Lower lobe of right lung (tissue), 2 donors: ENCODE results near the gene VPS50. TPM values are rescaled to one million over a fixed set of nuclear protein-coding genes. Genes with fewer than 3 reads are reported as not detected.
"Not testable (repeated sequence)": the region's sequence is repeated elsewhere in the genome, so short reads cannot be mapped to it uniquely, and the experiment has no call there.

Experiments used
- ATAC-seq, 2 donors: fragments of 200-7000 bp; cut with Tn5 transposase; one replicate each; pipeline ENCODE4 v1.9.1; 2020 to 2022; ENCODE audit warnings: mild to moderate bottlenecking in 2 of 2, moderate library complexity in 2 of 2
- DNase-seq: peaks from one replicate; pipeline ENCODE4 v3.0.0-alpha.2; 2020
- H3K27ac ChIP-seq: fragments of 200-600 bp; one replicate; pipeline ENCODE4 v1.8.0; 2022
- H3K27me3 ChIP-seq: fragments of 200-600 bp; one replicate; pipeline ENCODE4 v1.8.0; 2022; ENCODE audit warnings: low read depth
- H3K36me3 ChIP-seq: fragments of 200-600 bp; one replicate; pipeline ENCODE4 v1.8.0; 2022; ENCODE audit warnings: mild to moderate bottlenecking
- H3K4me1 ChIP-seq: fragments of 200-600 bp; one replicate; pipeline ENCODE4 v1.8.0; 2022
- H3K4me3 ChIP-seq: fragments of 200-600 bp; one replicate; pipeline ENCODE4 v1.8.0; 2022; ENCODE audit warnings: mild to moderate bottlenecking
- H3K9me3 ChIP-seq: fragments of 200-600 bp; one replicate; pipeline ENCODE4 v1.8.0; 2022
- CTCF ChIP-seq: fragments of 200-600 bp; IDR thresholded peaks from one replicate; pipeline ENCODE4 v1.8.0; 2022; ENCODE audit warnings: antibody characterized with exemption, mild to moderate bottlenecking
- intact Hi-C: fragments of 100-400 bp; cut with DNase I; formaldehyde crosslinking; loops from one replicate; pipeline ENCODE4 v1.11.0; 2022
- total RNA-seq: library from RNA; stranded (reverse); fragmentation: NEBNext Ultra II Directional; extraction: Animal tissue kit (Norgen Biotek cat#: 25700); gene quantifications from one replicate; pipeline ENCODE4 v1.2.1, GENCODE V29; 2021
- donor health status: DM: no; HTN: yes; CAD: no; lungs with severe emphysema.

The VPS50 gene
- total RNA-seq, 1 donor from 2014 or later: 34.6 TPM

GRCh38 chr7:93332172-93332571 is 100.0 kb downstream of the VPS50 start:
- DNase-seq (no peak), ATAC-seq (no peak)
- no peaks in the 10 kb centered on the region for H3K9me3 ChIP-seq
- intact Hi-C loops: no loop called here
- no peak for TF ChIP-seq CTCF
- H3K36me3 ChIP-seq: no peaks in the 10 kb centered on the region
- H3K4me1 ChIP-seq: no peaks in the 10 kb centered on the region
- H3K27me3 ChIP-seq: no peaks in the 10 kb centered on the region
- no peak overlapping the region for H3K4me3 ChIP-seq
- no peak overlapping the region for H3K27ac ChIP-seq

- no peaks in the 10 kb centered on the region for H3K9me3 ChIP-seq
- no peak for DNase-seq
- H3K4me3 ChIP-seq: no peak overlapping the region
- no peak for TF ChIP-seq CTCF
- ATAC-seq: no peak
- H3K27ac ChIP-seq: no peak overlapping the region
- H3K36me3 ChIP-seq: peaks cover 22% of the 10 kb centered on the region
- H3K4me1 ChIP-seq: no peaks in the 10 kb centered on the region
- no peaks in the 10 kb centered on the region for H3K27me3 ChIP-seq
- intact Hi-C loops: no loop called here
These were observed 104.9 kb downstream of the VPS50 start for GRCh38 chr7:93337052-93337451.

GRCh38 chr7:93342178-93342577 is 110.0 kb downstream of the VPS50 start:
- intact Hi-C loops, H3K4me1 ChIP-seq, H3K27me3 ChIP-seq, DNase-seq, H3K27ac ChIP-seq, H3K9me3 ChIP-seq, ATAC-seq, H3K4me3 ChIP-seq: not testable (repeated sequence)
- H3K36me3 ChIP-seq: peaks cover 25% of the 10 kb centered on the region

GRCh38 chr7:93350338-93350737 is 118.2 kb downstream of the VPS50 start:
- DNase-seq (no peak), ATAC-seq (no peak)
- Histone ChIP-seq H3K4me1 (no peaks in the 10 kb centered on the region), H3K27me3 (no peaks in the 10 kb centered on the region), H3K36me3 (peaks cover 33% of the 10 kb centered on the region), H3K9me3 (no peaks in the 10 kb centered on the region), H3K27ac (no peak overlapping the region), H3K4me3 (no peak overlapping the region)
- intact Hi-C loops: no loop called here
- no peak for TF ChIP-seq CTCF

GRCh38 chr7:93352881-93353280 is 120.7 kb downstream of the VPS50 start:
- H3K4me3 ChIP-seq: no peak overlapping the region
- intact Hi-C loops: no loop called here
- H3K4me1 ChIP-seq: no peaks in the 10 kb centered on the region
- H3K36me3 ChIP-seq: peaks cover 57% of the 10 kb centered on the region
- H3K9me3 ChIP-seq: no peaks in the 10 kb centered on the region
- ATAC-seq (no peak), DNase-seq (no peak)
- no peak overlapping the region for H3K27ac ChIP-seq
- no peaks in the 10 kb centered on the region for H3K27me3 ChIP-seq
- no peak for TF ChIP-seq CTCF

- TF ChIP-seq CTCF: no peak
- DNase-seq (no peak), ATAC-seq (no peak)
- no peaks in the 10 kb centered on the region for H3K4me1 ChIP-seq
- peaks cover 62% of the 10 kb centered on the region for H3K36me3 ChIP-seq
- H3K27ac ChIP-seq: no peak overlapping the region
- H3K27me3 ChIP-seq: no peaks in the 10 kb centered on the region
- no peaks in the 10 kb centered on the region for H3K9me3 ChIP-seq
- no peak overlapping the region for H3K4me3 ChIP-seq
- intact Hi-C loops: no loop called here
These were observed 122.6 kb downstream of the VPS50 start for GRCh38 chr7:93354815-93355214.
